DMS53 treated with DMSO at 0.1 percent for 48 hours (cell line): Measurements from ENCODE around the gene DNAH6.
"Not testable (repeated sequence)": the region's sequence is repeated elsewhere in the genome, so short reads cannot be mapped to it uniquely, and the experiment has no call there.

Experiments used
- DNase-seq: peaks from one replicate; lab custom pipeline; 2025; ENCODE audit not compliant: unreplicated experiment; lab: John Stamatoyannopoulos, UW

Gene DNAH6

GRCh38 chr2:84732897-84733778 is 216.8 kb downstream of the DNAH6 start:
- DNase-seq: no peak

GRCh38 chr2:84735389-84735788 is 219.1 kb downstream of the DNAH6 start:
- no peak for DNase-seq

- no peak for DNase-seq
Observed at GRCh38 chr2:84741182-84741822, 225.0 kb downstream of the DNAH6 start.

DNA sequence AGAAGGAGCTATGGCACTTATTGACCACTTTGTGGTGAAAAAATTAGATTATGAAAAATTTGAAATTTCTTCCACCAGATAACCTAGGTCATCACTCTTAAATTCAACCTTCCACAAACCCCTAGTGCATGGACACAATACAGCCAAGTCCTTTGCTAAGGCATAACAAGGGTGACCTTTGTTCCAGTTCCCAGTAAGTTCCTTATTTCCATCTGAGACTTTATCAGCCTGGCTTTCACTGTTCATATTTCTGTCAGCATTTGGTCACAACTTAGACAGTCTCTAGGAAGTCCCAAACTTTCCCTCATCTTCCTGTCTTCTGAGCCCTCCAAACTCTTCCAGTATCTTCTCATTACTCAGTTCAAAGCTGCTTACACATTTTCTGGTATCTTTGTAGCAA is 232.0 kb downstream of the DNAH6 start:
- no peak for DNase-seq

GRCh38 chr2:84749442-84749841 is 233.1 kb downstream of the DNAH6 start:
- DNase-seq: no peak

DNA sequence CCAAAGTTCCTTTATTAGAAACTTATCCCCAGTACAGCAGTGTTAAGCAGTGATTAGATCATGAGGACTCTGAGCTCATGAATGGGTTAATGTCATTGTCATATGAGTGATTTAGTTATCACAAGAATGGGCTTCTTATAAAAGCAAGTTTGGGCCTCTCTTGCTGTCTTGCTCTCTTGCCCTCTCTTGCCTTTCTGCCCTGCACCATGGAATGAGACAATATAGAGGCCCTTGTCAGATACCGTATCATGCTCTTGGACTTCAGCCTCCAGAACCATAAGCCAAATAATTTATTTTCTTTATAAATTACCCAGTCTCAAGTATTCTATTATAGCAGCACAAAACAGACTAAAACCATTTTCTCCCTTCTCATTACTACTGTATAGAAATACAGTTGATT is 238.8 kb downstream of the DNAH6 start:
- no peak for DNase-seq

- no peak for DNase-seq
Observed at GRCh38 chr2:84757648-84758047, 241.3 kb downstream of the DNAH6 start.

DNA sequence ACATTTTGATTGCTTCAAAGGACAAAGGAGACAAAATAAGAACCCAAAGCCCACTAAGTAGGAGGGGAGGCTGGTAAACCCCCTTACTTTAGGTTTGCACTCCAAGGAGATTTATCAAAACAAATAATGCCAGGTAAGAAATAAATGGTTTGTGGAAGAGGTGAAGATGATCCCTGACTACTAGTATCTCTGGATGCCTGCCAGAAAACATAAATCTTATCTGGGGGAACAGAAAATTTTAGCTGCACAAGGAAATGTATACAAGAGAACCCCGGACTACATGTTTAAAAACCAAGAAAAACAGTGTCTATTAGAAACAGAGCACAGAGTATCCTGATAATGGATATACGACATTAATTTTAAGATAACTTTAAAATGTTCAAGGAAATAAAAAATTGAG is 250.5 kb downstream of the DNAH6 start:
- DNase-seq: no peak

- DNase-seq: peak; percentile 9
Observed at GRCh38 chr2:84768840-84769239, 252.5 kb downstream of the DNAH6 start.

DNA sequence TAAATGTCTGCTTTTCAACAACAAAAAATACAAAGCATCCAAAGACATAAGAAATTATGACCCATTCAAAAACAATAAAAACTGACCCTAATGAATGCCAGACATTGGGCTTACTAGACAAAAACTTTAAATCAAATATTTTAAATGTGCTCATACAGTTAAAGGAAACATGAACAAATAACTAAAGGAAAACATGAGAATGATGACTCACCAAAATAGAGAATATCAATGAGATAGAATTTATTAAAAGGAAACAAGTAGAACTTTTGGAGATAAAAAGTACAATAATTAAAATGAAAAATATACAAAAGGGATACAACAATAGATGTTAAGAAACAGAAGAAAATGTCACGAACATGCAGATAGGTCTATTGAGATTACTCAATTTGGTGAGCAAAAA is 254.0 kb downstream of the DNAH6 start:
- no peak for DNase-seq

DNA sequence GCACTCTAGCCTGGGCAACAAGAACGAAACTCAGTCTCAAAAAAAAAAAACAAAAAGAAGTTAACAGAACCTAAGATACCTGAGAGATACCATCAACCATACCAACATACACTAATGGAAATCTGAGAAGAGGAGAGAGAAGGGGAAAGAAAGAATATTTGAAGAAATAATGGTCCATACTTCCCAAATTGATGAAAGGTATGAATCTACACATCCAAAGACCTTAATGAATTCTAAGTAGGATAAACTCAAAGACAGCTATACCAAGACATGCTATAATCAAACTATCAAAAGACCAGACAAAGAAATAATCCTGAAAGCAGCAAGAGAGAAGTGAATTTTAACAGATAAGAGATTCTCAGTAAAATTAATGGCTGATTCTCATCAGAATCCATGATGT is 255.0 kb downstream of the DNAH6 start:
- no peak for DNase-seq

- DNase-seq: not testable (repeated sequence)
Observed at GRCh38 chr2:84773562-84773961, 257.3 kb downstream of the DNAH6 start.

GRCh38 chr2:84776011-84776410 is 259.7 kb downstream of the DNAH6 start:
- no peak for DNase-seq

DNA sequence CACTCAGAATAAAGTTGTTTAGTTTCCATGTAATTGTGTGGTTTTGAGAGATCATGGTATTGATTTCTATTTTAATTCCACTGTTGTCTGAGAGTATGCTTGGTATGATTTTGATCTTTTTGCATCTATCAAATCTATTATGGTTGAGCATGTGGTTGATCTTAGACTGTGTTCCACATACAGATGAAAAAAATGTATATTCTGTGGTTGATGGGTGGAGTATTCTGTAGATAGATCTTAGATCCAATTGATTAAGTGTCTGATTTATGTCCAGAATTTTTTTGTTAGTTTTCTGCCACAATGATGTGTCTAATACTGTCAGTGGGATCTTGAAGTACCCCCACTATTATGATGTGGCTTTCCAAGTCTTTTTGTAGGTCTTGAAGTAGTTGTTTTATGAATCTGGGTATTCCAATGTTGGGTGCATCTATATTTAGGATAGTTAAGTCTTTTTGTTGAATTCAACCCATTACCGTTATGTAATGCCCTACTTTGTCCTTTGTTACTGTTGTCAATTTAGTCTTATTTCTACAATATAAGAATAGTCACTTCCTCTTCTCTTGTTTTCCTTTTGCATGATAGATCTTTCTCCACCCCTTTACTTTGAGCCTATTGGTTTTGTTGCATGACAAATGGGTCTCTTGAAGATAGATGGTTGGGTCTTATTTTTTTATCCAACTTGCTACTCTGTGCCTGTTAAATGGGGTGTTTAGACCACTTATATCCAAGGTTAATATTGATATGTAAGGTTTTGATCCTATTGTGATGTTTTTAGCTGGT is 262.8 kb downstream of the DNAH6 start:
- no peak for DNase-seq

GRCh38 chr2:84779781-84780180 is 263.5 kb downstream of the DNAH6 start:
- no peak for DNase-seq

DNA sequence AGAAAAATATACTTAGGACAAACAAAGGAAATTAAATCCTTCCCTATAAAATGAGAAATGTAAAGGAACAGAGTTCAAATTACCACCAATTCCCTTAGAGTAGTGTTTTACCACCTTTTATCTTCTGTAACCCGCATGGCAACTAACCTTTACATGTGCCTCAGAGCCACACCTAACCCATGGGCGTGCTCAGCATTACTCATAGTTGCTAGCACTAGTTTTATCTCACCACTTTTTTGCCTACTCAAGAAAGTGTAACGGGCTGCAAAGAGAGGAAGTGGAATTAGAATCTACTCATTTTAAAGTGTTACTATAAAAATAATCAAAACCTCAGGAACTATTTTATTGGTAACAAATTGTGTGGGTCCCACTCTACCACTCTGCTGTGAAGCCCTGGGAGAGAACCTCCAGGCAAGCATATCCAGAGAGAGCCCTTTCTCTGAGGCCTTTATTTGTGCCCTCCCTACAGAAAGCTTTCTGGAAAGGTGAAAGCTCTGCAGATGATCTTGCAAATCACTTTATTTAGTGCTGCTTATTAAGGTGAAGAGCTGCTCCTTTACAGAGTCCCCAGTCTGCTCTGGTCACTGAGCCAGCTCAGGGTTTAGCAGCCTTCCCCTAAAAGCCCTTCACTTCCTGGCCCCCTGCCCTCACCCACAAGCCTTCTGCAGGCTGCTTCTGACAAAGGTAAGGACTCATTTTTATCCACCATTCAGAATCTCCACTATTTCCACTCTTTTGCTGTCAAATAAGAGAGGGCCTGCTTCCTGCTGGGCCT is 265.8 kb downstream of the DNAH6 start:
- no peak for DNase-seq

DNA sequence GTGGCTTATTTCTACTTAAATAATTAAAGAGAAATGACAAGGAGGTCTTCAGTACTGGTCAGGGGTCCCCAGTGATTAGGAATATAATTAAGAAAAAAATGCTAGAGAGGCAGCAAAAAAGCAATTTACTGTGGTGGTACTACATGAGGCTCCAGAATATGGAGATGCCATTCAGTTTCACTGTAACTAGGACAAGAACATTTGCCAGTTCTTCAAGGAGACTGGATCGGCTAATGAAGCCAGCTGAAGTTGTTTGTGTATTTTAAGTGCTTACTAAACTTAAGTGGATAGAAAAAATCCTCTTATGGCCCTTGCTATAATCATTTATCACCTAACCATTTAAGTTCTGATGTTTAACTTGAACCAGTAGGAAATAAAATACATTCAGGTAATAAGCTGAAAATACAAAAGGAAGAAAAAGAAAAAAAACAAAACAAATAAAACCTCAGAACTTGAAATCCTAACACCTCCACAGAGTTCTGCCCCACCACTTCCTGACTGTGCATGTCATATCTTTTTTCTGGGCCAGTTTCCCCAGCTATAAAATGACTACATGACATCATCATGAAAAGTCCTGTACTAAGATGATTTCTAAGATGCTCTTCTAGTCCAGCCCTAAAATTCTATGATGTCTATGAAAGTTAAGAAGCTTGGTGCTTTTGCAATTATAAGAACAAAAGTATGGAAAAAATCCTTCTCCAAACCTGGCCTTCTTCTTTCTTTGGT is 266.6 kb downstream of the DNAH6 start:
- no peak for DNase-seq

DNA sequence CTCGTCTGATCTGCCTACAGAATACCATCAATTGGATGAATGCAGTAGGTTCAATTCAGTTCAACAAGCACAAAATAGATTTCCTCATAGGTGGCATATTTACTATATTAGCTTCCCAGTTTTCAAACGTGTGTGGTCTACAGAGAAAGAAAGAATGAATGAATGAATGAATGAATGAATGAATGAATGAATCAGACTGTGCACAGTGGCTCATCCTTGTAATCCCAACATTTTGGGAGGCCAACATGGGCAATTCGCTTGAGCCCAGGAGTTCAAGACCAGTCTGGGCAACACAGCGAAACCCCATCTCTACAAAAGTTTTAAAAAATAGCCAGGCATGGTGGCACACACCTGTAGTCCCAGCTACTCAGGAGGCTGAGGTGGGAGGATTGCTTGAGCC is 269.7 kb downstream of the DNAH6 start:
- no peak for DNase-seq

DNA sequence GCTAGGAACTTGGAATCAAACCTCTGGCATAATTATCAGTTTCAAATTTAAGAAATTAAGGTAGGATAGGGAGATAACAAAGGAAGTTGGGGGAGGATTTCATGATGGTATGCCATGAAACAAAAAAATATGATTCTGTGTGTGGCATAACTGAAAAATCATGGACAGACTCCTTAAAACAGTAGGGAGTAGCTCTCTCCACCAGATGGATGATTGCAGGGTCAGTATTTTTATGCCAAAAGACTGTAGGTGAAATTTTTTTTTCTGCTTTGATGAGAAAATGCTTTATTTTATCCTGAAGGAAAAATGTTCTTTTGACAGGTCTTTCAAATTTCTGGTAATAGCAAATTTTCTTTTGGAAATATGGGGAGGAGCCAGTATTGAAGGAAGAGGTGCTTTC is 270.3 kb downstream of the DNAH6 start:
- DNase-seq: no peak

DNA sequence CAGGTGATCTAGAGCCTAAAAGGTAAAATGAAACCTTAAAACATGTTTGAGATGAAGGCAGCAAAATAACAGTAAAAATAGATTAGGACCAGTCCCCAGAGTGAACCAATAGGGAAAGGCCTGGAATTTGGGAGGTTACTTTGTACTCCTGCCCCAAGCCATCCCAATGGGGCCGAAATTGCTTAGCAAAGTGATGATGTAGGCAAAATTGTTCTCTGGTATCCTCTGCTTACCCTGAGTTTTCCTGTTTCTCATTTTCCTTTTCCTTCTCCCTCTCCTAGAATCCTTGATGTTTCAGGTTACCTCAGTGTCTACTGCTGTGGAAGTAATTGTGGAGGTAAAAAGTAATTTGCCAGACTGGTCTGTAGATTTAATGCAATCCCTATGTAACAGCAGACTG is 271.7 kb downstream of the DNAH6 start:
- DNase-seq: no peak
